Astrocyte (in vitro differentiated cells and primary cell): ENCODE results near the gene CERKL.

Source experiments
- EZH2 ChIP-seq: IDR thresholded peaks from 2 replicates; pipeline ENCODE4 v1.6.1; 2012; ENCODE audit warnings: mild to moderate bottlenecking, low read length, inconsistent platforms; ENCODE audit not compliant: insufficient read depth
- TF ChIP-seq, protein P1 (sequence below): IDR thresholded peaks from 2 replicates; pipeline ENCODE4 v1.5.1; 2011; ENCODE audit warnings: low read depth, mild to moderate bottlenecking, inconsistent platforms, low read length, moderate library complexity; ENCODE audit not compliant: insufficient read depth

DNA sequence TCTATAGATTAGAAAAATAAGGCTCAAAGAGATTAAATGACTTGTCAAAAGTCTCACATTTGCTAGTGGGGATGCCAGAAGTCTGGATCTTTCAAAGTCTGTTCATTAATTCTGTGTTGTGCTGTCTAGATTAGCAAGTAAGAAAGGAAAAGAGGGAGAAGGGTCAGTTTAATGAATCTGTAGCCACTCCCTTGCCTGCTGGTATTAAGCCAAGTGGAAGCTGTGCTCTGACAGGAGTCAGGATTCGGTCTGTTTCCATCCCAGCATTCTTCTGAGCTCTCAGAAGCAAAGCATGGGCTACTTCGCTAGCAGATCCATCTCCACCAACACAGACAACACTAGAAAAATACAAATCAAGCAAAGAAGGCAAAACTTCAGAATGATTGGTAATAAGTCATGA is 98.5 kb downstream of the CERKL start:
- TF ChIP-seq EZH2 = no peak
- TF ChIP-seq, protein P1, sequence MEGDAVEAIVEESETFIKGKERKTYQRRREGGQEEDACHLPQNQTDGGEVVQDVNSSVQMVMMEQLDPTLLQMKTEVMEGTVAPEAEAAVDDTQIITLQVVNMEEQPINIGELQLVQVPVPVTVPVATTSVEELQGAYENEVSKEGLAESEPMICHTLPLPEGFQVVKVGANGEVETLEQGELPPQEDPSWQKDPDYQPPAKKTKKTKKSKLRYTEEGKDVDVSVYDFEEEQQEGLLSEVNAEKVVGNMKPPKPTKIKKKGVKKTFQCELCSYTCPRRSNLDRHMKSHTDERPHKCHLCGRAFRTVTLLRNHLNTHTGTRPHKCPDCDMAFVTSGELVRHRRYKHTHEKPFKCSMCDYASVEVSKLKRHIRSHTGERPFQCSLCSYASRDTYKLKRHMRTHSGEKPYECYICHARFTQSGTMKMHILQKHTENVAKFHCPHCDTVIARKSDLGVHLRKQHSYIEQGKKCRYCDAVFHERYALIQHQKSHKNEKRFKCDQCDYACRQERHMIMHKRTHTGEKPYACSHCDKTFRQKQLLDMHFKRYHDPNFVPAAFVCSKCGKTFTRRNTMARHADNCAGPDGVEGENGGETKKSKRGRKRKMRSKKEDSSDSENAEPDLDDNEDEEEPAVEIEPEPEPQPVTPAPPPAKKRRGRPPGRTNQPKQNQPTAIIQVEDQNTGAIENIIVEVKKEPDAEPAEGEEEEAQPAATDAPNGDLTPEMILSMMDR = no peak
